Fibroblast of lung (primary cell): ENCODE measurements around the gene PROK2. TPM values are rescaled to one million over a fixed set of nuclear protein-coding genes. Genes with fewer than 3 reads are reported as not detected.

Source experiments
- DNase-seq, 2 donors: peaks; one replicate each; pipeline versions ENCODE4 v3.0.0 to v3.0.0-alpha.2; 2010; ENCODE audit warnings: low read depth in 2 of 2
- H2AFZ ChIP-seq: 2 replicates; pipeline ENCODE4 v1.5.1; 2012; ENCODE audit warnings: low read length, control low read depth, inconsistent platforms
- H3K27ac ChIP-seq: 2 replicates; pipeline ENCODE4 v1.5.1; 2011; ENCODE audit warnings: low read length, control low read depth; ENCODE audit not compliant: insufficient read depth
- H3K27me3 ChIP-seq: 2 replicates; pipeline ENCODE4 v1.5.1; 2011; ENCODE audit warnings: mild to moderate bottlenecking, low read length; ENCODE audit not compliant: control insufficient read depth, insufficient read depth
- H3K36me3 ChIP-seq: 2 replicates; pipeline ENCODE4 v1.5.1; 2011; ENCODE audit warnings: low read length; ENCODE audit not compliant: control insufficient read depth, insufficient read depth
- H3K4me1 ChIP-seq: 2 replicates; pipeline ENCODE4 v1.5.1; 2011; ENCODE audit warnings: low read length; ENCODE audit not compliant: control insufficient read depth, insufficient read depth; ENCODE audit errors: extremely low read depth
- H3K4me2 ChIP-seq: 2 replicates; pipeline ENCODE4 v1.5.1; 2011; ENCODE audit warnings: low read length, control low read depth; ENCODE audit not compliant: insufficient read depth; ENCODE audit errors: extremely low read depth
- H3K4me3 ChIP-seq, 4 experiments: fragments of 200-600 bp in 1 of 4; sonication (generic) in 1 of 4; replicated peaks in 1 of 4; 2 replicates each; pipeline ENCODE4 v1.5.1; 2011 to 2016; ENCODE audit warnings: low read length in 4 of 4, low read depth in 3 of 4, mild to moderate bottlenecking in 3 of 4, control low read depth in 2 of 4, inconsistent platforms in 1 of 4, mixed read lengths in 1 of 4; ENCODE audit not compliant: insufficient read depth in 1 of 4; ENCODE audit errors: control extremely low read depth in 1 of 4
- H3K79me2 ChIP-seq: 2 replicates; pipeline ENCODE4 v1.5.1; 2012; ENCODE audit warnings: mild to moderate bottlenecking, low read length, inconsistent platforms; ENCODE audit not compliant: control insufficient read depth, insufficient read depth
- H3K9ac ChIP-seq: 2 replicates; pipeline ENCODE4 v1.5.1; 2011; ENCODE audit warnings: mild to moderate bottlenecking, low read length, control low read depth; ENCODE audit not compliant: insufficient read depth
- H3K9me3 ChIP-seq: 2 replicates; pipeline ENCODE4 v1.5.1; 2012; ENCODE audit warnings: low read depth, low read length; ENCODE audit not compliant: control insufficient read depth, insufficient read depth
- H4K20me1 ChIP-seq: 2 replicates; pipeline ENCODE4 v1.5.1; 2011; ENCODE audit warnings: low read length; ENCODE audit not compliant: control insufficient read depth, insufficient read depth; ENCODE audit errors: extremely low read depth
- EZH2 ChIP-seq: IDR thresholded peaks from 2 replicates; pipeline ENCODE4 v1.5.1; 2012; ENCODE audit warnings: low read length, control low read depth, mild to moderate bottlenecking; ENCODE audit errors: missing control alignments
- polyA plus RNA-seq, 2 donors: library from polyadenylated mRNA; depleted of rRNA in 1 of 2; stranded (reverse) in 1 of 2; unstranded in 1 of 2; fragments of >200 nt; gene quantifications; 2 replicates each; pipeline ENCODE4 v1.2.1, GENCODE V29; 2011 to 2012; ENCODE audit warnings: missing spikeins in 1 of 2
- total RNA-seq: library from RNA; depleted of rRNA; stranded (reverse); fragments of >200 nt; gene quantifications from 2 replicates; pipeline ENCODE4 v1.2.1, GENCODE V29; 2014
- TF ChIP-seq, protein P1 (sequence below), 2 donors: IDR thresholded peaks in 1 of 2; conservative IDR thresholded peaks in 1 of 2; 1 replicate in 1 of 2; 2 replicates in 1 of 2; pipeline ENCODE4 v1.5.1; 2011 to 2012; ENCODE audit warnings: low read length in 2 of 2, control low read depth in 1 of 2, inconsistent platforms in 1 of 2, low read depth in 1 of 2, mild to moderate bottlenecking in 1 of 2

The PROK2 gene
- total and polyA plus RNA-seq, 2 donors (not counting 1 experiment from before 2014, with no cell fraction given) = not detected

GRCh38 chr3:71815340-71816067, 30.6 kb upstream of the PROK2 start:
- Histone ChIP-seq H3K4me2 (no peak overlapping the region), H3K27me3 (no peaks in the 10 kb centered on the region), H4K20me1 (no peaks in the 10 kb centered on the region), H3K9ac (no peak overlapping the region), H3K79me2 (no peaks in the 10 kb centered on the region), H3K9me3 (no peaks in the 10 kb centered on the region), H3K4me3 (no peak overlapping the region), H3K27ac (no peak overlapping the region), H3K36me3 (no peaks in the 10 kb centered on the region), H2AFZ (no peak overlapping the region), H3K4me1 (no peaks in the 10 kb centered on the region)
- DNase-seq = no peak
- TF ChIP-seq EZH2 = no peak
- TF ChIP-seq, protein P1, sequence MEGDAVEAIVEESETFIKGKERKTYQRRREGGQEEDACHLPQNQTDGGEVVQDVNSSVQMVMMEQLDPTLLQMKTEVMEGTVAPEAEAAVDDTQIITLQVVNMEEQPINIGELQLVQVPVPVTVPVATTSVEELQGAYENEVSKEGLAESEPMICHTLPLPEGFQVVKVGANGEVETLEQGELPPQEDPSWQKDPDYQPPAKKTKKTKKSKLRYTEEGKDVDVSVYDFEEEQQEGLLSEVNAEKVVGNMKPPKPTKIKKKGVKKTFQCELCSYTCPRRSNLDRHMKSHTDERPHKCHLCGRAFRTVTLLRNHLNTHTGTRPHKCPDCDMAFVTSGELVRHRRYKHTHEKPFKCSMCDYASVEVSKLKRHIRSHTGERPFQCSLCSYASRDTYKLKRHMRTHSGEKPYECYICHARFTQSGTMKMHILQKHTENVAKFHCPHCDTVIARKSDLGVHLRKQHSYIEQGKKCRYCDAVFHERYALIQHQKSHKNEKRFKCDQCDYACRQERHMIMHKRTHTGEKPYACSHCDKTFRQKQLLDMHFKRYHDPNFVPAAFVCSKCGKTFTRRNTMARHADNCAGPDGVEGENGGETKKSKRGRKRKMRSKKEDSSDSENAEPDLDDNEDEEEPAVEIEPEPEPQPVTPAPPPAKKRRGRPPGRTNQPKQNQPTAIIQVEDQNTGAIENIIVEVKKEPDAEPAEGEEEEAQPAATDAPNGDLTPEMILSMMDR (conservative IDR thresholded peaks at IDR 0.05 in 1 of 2, IDR thresholded peaks at IDR 0.05 in 1 of 2; ENCODE audit: low read depth in 1 of 2, low read length in 2 of 2) = no peak

DNA sequence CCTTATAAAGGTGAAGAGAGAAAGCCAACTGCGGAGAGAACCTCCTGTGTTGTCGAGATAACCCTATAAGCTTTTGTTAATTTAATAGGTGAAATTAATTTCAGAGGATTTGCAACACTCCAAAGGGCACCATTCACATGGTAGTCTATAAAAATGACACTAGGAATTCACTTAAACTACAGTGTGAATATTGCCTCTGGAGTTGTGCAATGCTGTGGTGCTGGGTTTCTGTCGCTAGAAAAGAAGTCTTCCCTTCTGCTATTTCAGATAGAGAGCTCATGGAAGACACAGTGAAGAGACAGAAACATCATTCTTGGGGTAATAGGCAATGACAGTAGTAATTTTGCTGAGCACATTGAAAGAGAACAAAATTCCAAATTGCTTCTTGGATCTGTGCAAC, 28.8 kb upstream of the PROK2 start:
- Histone ChIP-seq H3K36me3 (no peaks in the 10 kb centered on the region), H3K4me2 (no peak overlapping the region), H3K9ac (no peak overlapping the region), H2AFZ (no peak overlapping the region), H3K27ac (no peak overlapping the region), H3K9me3 (no peaks in the 10 kb centered on the region), H3K79me2 (no peaks in the 10 kb centered on the region), H3K4me3 (no peak overlapping the region), H3K4me1 (no peaks in the 10 kb centered on the region), H4K20me1 (no peaks in the 10 kb centered on the region), H3K27me3 (no peaks in the 10 kb centered on the region)
- no peak for DNase-seq
- no peak for TF ChIP-seq EZH2
- TF ChIP-seq, protein P1 (conservative IDR thresholded peaks at IDR 0.05 in 1 of 2, IDR thresholded peaks at IDR 0.05 in 1 of 2; ENCODE audit: low read depth in 1 of 2, low read length in 2 of 2) = no peak

DNA sequence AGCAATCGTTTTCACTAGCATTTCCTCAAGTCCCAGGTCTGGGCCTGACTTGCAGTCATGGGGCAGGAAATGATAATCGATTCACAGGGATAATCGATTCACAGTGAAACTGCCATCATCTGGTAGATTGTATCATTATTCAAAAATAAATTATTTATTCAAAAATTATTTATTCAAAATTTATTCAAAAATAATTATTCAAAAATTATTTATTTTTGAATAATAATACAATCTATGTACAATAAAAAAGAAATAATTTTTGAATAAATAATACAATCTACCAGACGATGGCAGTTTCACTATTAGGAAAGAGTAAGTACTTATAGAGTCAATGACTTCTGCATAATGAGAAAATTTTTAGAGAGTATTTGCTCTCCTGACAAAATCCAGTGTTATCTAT, 28.1 kb upstream of the PROK2 start:
- no peaks in the 10 kb centered on the region for H3K27me3 ChIP-seq
- H3K4me2 ChIP-seq = no peak overlapping the region
- no peak overlapping the region for H3K4me3 ChIP-seq
- no peaks in the 10 kb centered on the region for H3K4me1 ChIP-seq
- H3K79me2 ChIP-seq = no peaks in the 10 kb centered on the region
- no peak overlapping the region for H3K9ac ChIP-seq
- no peaks in the 10 kb centered on the region for H4K20me1 ChIP-seq
- TF ChIP-seq, protein P1 (conservative IDR thresholded peaks at IDR 0.05 in 1 of 2, IDR thresholded peaks at IDR 0.05 in 1 of 2; ENCODE audit: low read depth in 1 of 2, low read length in 2 of 2) = no peak
- no peak for TF ChIP-seq EZH2
- H3K27ac ChIP-seq = no peak overlapping the region
- no peaks in the 10 kb centered on the region for H3K9me3 ChIP-seq
- H2AFZ ChIP-seq = no peak overlapping the region
- no peaks in the 10 kb centered on the region for H3K36me3 ChIP-seq
- no peak for DNase-seq
